HFFc6 (cell line): Measurements from ENCODE around the gene ACMSD. TPM values are rescaled to one million over a fixed set of nuclear protein-coding genes. Genes with fewer than 3 reads are reported as not detected.

Source experiments
- DNase-seq: peaks from one replicate; pipeline ENCODE4 v3.0.0-alpha.2; 2018
- H3K27ac Mint-ChIP-seq: 2 replicates; pipeline ENCODE4 v1.8.0; 2020; ENCODE audit warnings: mild to moderate bottlenecking, mixed read lengths
- H3K27me3 Mint-ChIP-seq: 2 replicates; pipeline ENCODE4 v1.8.0; 2021; ENCODE audit warnings: mild to moderate bottlenecking, moderate library complexity, mixed read lengths; ENCODE audit not compliant: insufficient read depth
- H3K36me3 Mint-ChIP-seq: 2 replicates; pipeline ENCODE4 v1.8.0; 2021; ENCODE audit warnings: low read depth, mixed read lengths
- H3K4me1 Mint-ChIP-seq: 2 replicates; pipeline ENCODE4 v1.8.0; 2020; ENCODE audit warnings: low read depth, mixed read lengths
- H3K4me3 Mint-ChIP-seq: 2 replicates; pipeline ENCODE4 v1.8.0; 2020; ENCODE audit warnings: mild to moderate bottlenecking, moderate library complexity, mixed read lengths
- H3K9me3 Mint-ChIP-seq: 2 replicates; pipeline ENCODE4 v1.8.0; 2020; ENCODE audit warnings: mild to moderate bottlenecking, mixed read lengths
- CTCF ChIP-seq: fragments of 200-600 bp; sonication (generic); IDR thresholded peaks from 2 replicates; pipeline ENCODE4 v1.5.0; 2021; ENCODE audit warnings: antibody characterized with exemption, mild to moderate bottlenecking
- total RNA-seq, 6 experiments: library from RNA; stranded (reverse); fragmentation: NEBNext Ultra II Directional; extraction: Animal tissue kit (Norgen Biotek cat#: 25700); gene quantifications; 2 replicates in 1 of 6; 3 replicates in 5 of 6; pipeline ENCODE4 v1.2.3, GENCODE V29; 2021

ACMSD gene
- total RNA-seq, 6 experiments from 2014 or later, result not detected

DNA sequence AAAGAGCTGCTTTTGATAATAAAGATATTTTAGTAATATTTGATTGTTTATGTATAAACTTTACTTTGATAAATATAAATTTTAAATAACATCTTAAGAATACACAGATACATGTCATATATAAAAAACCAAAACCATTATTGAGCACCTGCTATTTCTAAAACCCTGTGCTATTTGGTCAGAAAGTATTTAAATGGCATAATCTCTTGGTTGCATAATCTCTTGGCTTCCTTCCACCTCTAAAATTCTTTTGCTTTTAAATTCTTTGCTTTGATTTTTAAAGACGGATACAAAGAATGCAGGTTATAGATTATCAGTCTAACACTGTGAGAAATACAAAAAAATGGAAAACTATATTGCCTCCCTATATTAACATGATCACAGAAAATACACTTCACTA is 36.9 kb downstream of the ACMSD start:
- no peaks in the 10 kb centered on the region; the same call in 1 of the 2 replicates for H3K9me3 Mint-ChIP-seq

DNA sequence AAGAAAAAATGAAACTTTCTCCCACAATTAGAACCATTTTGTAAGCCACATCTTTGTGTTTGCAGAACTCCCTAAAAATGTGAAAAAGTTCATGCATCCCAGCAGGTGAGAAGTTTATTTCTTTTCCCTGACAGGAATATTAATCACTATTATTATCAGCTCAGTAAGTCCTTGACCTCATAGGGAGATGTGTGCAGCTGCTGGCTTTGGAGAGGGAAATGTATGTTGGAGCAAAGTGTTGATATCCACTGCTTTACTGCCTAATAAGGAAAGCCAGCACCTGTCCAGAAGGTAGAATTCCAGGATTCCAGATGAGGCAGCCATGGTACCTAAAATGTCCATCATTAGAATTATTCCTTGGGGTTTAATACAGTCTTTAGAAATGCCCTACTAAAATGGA is 44.4 kb downstream of the ACMSD start:
- Mint-ChIP-seq H3K9me3 (no peaks in the 10 kb centered on the region; the same call in 1 of the 2 replicates), H3K36me3 (peaks cover 6% of the 10 kb centered on the region; the same call in 1 of the 2 replicates), H3K27ac (no peak overlapping the region), H3K4me3 (no peak overlapping the region), H3K4me1 (no peaks in the 10 kb centered on the region), H3K27me3 (peaks cover 3% of the 10 kb centered on the region)
- no peak for DNase-seq
- no peak for TF ChIP-seq CTCF

More for the DNA sequence above, 36.9 kb downstream of the ACMSD start:
- H3K27me3 Mint-ChIP-seq, result peaks cover 3% of the 10 kb centered on the region; the same call in 1 of the 2 replicates
- no peak for DNase-seq
- H3K4me1 Mint-ChIP-seq, result no peaks in the 10 kb centered on the region
- H3K4me3 Mint-ChIP-seq, result no peak overlapping the region
- H3K36me3 Mint-ChIP-seq, result peaks cover 6% of the 10 kb centered on the region; the same call in 1 of the 2 replicates
- no peak overlapping the region for H3K27ac Mint-ChIP-seq
- no peak for TF ChIP-seq CTCF

DNA sequence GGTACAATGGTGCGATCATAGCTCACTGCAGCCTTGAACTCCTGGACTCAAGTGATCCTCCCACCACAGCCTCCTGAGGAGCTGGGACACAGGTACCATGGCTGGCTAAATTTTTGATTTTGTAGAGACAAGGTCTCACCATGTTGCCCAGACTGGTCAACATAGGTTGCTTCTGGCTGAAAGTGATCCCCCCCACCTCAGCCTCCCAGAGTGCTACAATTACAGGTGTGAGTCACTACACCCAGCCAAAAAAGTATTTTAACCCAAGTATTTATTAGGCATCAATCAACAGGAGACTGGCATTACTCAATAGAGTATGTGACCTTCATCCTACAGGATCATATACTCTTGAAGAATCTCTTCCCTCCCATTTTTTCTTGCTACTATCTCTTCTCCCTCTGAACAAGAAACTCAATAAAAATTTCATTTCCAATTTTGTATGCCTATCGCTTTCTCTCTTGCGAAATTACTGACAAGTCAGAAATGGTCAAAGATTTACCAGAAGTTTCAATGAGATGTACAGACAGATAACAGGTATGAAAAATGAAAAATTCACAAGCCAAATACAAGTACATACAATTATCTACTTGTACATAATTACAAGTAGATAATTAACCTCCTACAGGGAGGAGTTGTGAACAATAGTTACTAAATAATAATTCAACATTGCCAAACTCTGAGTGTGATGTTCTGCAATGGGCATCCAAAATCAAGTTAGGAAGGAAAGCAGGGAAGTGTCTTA is 45.3 kb downstream of the ACMSD start:
- Mint-ChIP-seq H3K27ac (no peak overlapping the region), H3K4me1 (no peaks in the 10 kb centered on the region), H3K36me3 (peaks cover 3% of the 10 kb centered on the region; the same call in 1 of the 2 replicates), H3K4me3 (no peak overlapping the region), H3K9me3 (no peaks in the 10 kb centered on the region; the same call in 1 of the 2 replicates), H3K27me3 (peaks cover 3% of the 10 kb centered on the region)
- TF ChIP-seq CTCF, result no peak
- no peak for DNase-seq

DNA sequence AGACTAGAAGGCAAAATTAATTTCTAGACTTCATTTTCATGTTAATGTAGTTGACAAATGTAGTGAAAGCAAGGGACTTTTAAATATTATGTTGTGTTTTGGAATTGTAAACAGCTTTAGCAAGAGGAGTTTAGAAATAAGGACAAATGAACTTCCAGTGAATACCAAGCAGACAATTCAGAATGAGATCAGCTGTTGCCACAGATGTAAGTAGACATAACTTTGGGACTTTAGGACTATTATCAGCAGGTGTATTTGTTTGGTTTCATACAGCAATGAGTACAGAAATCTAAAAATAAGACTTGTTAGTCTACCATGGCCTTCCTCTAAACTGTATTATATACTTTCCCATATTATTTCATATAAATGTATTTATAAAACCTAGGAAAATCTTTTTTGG is 46.0 kb downstream of the ACMSD start:
- Mint-ChIP-seq H3K27me3 (peaks cover 3% of the 10 kb centered on the region), H3K27ac (no peak overlapping the region), H3K36me3 (no peaks in the 10 kb centered on the region), H3K4me3 (no peak overlapping the region), H3K4me1 (no peaks in the 10 kb centered on the region), H3K9me3 (no peaks in the 10 kb centered on the region)
- DNase-seq, result no peak
- no peak for TF ChIP-seq CTCF

DNA sequence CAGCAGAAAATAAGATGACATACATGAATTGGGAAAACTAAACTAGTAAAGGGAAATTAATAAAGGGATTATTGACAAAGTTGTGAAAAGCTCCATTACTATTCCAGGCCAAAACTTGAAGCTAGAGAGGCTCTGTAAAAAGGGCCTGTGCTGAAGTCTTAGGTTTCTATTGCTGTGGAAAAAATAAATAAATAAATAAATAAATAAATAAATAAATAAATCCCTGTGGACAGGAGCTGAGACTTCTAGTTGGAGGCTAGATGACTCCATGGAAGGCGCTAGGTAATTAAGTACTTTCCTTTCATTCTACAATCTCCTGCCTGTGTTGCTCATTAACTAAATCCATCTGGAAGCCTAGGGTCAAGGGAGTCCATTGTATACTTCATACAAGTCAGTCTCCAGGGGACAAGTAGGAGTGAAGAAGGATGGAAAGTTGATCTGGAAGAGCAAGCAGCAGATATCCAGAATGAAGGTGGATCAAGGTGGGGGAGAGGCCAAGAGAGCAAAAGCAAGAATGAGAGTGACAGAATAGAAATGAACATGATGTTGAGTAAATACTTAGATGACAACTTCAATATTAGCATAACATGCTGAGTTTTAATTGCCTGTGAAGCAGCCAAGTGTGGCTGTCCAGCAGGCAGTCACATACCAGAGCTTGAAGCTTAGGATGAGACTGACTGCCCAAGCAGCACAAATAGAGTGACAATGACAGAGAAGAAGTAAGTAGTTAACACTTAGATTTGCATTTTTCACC is 54.0 kb downstream of the ACMSD start:
- H3K27ac Mint-ChIP-seq, result no peak overlapping the region
- H3K27me3 Mint-ChIP-seq, result peaks cover 3% of the 10 kb centered on the region; the same call in 1 of the 2 replicates
- no peaks in the 10 kb centered on the region for H3K36me3 Mint-ChIP-seq
- no peaks in the 10 kb centered on the region for H3K4me1 Mint-ChIP-seq
- no peak for DNase-seq
- H3K4me3 Mint-ChIP-seq, result no peak overlapping the region
- H3K9me3 Mint-ChIP-seq, result no peaks in the 10 kb centered on the region
- no peak for TF ChIP-seq CTCF
